Testis (tissue), 2 donors: Measurements from ENCODE around the gene ARL10.

Experiments used
- POLR2A ChIP-seq: fragments of 450-650 bp; IDR thresholded peaks from one replicate; pipeline ENCODE4 v1.6.1; 2017; ENCODE audit warnings: antibody characterized with exemption, mild to moderate bottlenecking, moderate library complexity
- TF ChIP-seq, protein P1 (sequence below), 3 experiments: fragments of 450-650 bp in 2 of 3; fragments of 200-600 bp in 1 of 3; sonication (generic) in 1 of 3; IDR thresholded peaks; one replicate each; pipeline ENCODE4 v1.5.1; 2016 to 2019; ENCODE audit warnings: antibody characterized with exemption in 3 of 3, mild to moderate bottlenecking in 2 of 3, moderate library complexity in 1 of 3

DNA sequence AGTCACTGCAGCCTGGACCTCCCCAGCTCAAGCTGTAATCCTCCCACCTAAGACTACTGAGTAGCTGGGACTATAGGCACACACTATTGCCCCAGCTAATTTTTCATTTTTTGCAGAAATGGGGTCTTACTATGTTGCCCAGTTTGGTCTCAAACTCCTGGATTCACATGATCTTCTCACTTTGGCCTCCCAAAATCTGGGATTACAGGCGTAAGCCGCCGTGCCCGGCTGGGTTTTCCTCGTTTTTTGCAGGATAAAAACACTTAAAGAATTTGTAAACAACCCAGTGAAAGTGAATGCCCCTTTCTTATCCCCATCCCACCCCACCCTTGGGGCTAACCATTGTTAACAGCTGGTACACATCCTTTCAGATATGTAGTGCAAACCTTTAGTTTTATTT, 43.3 kb downstream of the ARL10 start:
- TF ChIP-seq, protein P1, sequence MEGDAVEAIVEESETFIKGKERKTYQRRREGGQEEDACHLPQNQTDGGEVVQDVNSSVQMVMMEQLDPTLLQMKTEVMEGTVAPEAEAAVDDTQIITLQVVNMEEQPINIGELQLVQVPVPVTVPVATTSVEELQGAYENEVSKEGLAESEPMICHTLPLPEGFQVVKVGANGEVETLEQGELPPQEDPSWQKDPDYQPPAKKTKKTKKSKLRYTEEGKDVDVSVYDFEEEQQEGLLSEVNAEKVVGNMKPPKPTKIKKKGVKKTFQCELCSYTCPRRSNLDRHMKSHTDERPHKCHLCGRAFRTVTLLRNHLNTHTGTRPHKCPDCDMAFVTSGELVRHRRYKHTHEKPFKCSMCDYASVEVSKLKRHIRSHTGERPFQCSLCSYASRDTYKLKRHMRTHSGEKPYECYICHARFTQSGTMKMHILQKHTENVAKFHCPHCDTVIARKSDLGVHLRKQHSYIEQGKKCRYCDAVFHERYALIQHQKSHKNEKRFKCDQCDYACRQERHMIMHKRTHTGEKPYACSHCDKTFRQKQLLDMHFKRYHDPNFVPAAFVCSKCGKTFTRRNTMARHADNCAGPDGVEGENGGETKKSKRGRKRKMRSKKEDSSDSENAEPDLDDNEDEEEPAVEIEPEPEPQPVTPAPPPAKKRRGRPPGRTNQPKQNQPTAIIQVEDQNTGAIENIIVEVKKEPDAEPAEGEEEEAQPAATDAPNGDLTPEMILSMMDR (IDR thresholded peaks at IDR 0.05) = no peak
- no peak for TF ChIP-seq POLR2A
